CD8-positive, alpha-beta memory T cell (primary cell): Measurements from ENCODE around the gene RPEL1. TPM values are rescaled to one million over a fixed set of nuclear protein-coding genes. Genes with fewer than 3 reads are reported as not detected.

Experiments
- CTCF ChIA-PET: fragments of 350-600 bp; sonication (Branson Sonifier 250); formaldehyde crosslinking; loops from one replicate; lab custom pipeline; 2021; ENCODE audit warnings: antibody characterized with exemption; lab: Charles Lee
- POLR2A ChIA-PET: fragments of 350-600 bp; sonication (Branson Sonifier 250); formaldehyde crosslinking; loops from one replicate; lab custom pipeline; 2021; ENCODE audit warnings: antibody characterized with exemption; lab: Charles Lee
- DNase-seq, 5 donors: peaks; one replicate each; pipeline versions ENCODE4 v3.0.0 to v3.0.0-alpha.2; 2020 to 2022; ENCODE audit warnings: mixed read lengths in 1 of 5
- H3K27ac ChIP-seq: one replicate; pipeline ENCODE4 v1.7.0; 2013; ENCODE audit warnings: low read depth, mild to moderate bottlenecking, low read length, moderate library complexity
- H3K27me3 ChIP-seq: 2 replicates; pipeline ENCODE4 v1.7.0; 2013; ENCODE audit warnings: low read length, mild to moderate bottlenecking; ENCODE audit not compliant: insufficient read depth, poor library complexity, severe bottlenecking
- H3K36me3 ChIP-seq: 2 replicates; pipeline ENCODE4 v1.7.0; 2013; ENCODE audit warnings: mild to moderate bottlenecking, low read length, moderate library complexity; ENCODE audit not compliant: insufficient read depth
- H3K4me1 ChIP-seq: 2 replicates; pipeline ENCODE4 v1.7.0; 2013; ENCODE audit warnings: mild to moderate bottlenecking, low read length, moderate library complexity; ENCODE audit not compliant: insufficient read depth
- H3K4me3 ChIP-seq: 2 replicates; pipeline ENCODE4 v1.7.0; 2013; ENCODE audit warnings: mild to moderate bottlenecking, low read length
- H3K9me3 ChIP-seq: 2 replicates; pipeline ENCODE4 v1.7.0; 2013; ENCODE audit warnings: mild to moderate bottlenecking, low read length
- H3K27ac Mint-ChIP-seq, 8 donors: one replicate each; pipeline ENCODE4 v1.8.0; 2020 to 2021; ENCODE audit warnings: mixed read lengths in 8 of 8, mild to moderate bottlenecking in 6 of 8, inconsistent platforms in 3 of 8, moderate library complexity in 3 of 8
- H3K27me3 Mint-ChIP-seq, 2 donors: one replicate each; pipeline ENCODE4 v1.8.0; 2020 to 2021; ENCODE audit warnings: mixed read lengths in 2 of 2, mild to moderate bottlenecking in 1 of 2, moderate library complexity in 1 of 2
- H3K36me3 Mint-ChIP-seq, 3 donors: one replicate each; pipeline ENCODE4 v1.8.0; 2020 to 2021; ENCODE audit warnings: mixed read lengths in 3 of 3, inconsistent platforms in 1 of 3, mild to moderate bottlenecking in 1 of 3
- H3K4me1 Mint-ChIP-seq, 3 donors: one replicate each; pipeline ENCODE4 v1.8.0; 2020 to 2021; ENCODE audit warnings: mixed read lengths in 3 of 3, inconsistent platforms in 1 of 3, mild to moderate bottlenecking in 1 of 3
- H3K4me3 Mint-ChIP-seq, 7 donors: one replicate each; pipeline ENCODE4 v1.8.0; 2020 to 2021; ENCODE audit warnings: mixed read lengths in 7 of 7, mild to moderate bottlenecking in 6 of 7, moderate library complexity in 4 of 7, inconsistent platforms in 2 of 7
- H3K9me3 Mint-ChIP-seq, 5 donors: one replicate each; pipeline ENCODE4 v1.8.0; 2020 to 2022; ENCODE audit warnings: mixed read lengths in 5 of 5, mild to moderate bottlenecking in 3 of 5, moderate library complexity in 2 of 5, inconsistent platforms in 1 of 5
- polyA plus RNA-seq: library from polyadenylated mRNA; unstranded; fragments of 300-500 nt; fragmentation: Illumina TruSeq; gene quantifications from one replicate; pipeline ENCODE4 v1.2.3, GENCODE V29; 2021
- total RNA-seq, 2 experiments: library from RNA; stranded (reverse); gene quantifications; one replicate each; pipeline ENCODE4 v1.2.3, GENCODE V29; 2021

RPEL1 gene
- total and polyA plus RNA-seq, 3 experiments from 2014 or later, result not detected

- H3K27me3 ChIP-seq, result no peaks in the 10 kb centered on the region
- no peak overlapping the region for H3K4me3 Mint-ChIP-seq
- no peaks in the 10 kb centered on the region for H3K9me3 Mint-ChIP-seq
- H3K27ac ChIP-seq, result no peak overlapping the region
- DNase-seq, result no peak
- H3K36me3 Mint-ChIP-seq, result no peaks in the 10 kb centered on the region
- no peaks in the 10 kb centered on the region for H3K36me3 ChIP-seq
- peak overlapping the region in 3 of 8 donors; percentile 14 to 33 (median 18) for H3K27ac Mint-ChIP-seq
- POLR2A ChIA-PET, result no interaction called here
- H3K4me1 Mint-ChIP-seq, result peaks cover 5 to 7% (median 5%) of the 10 kb centered on the region in 3 donors
- no peaks in the 10 kb centered on the region for H3K4me1 ChIP-seq
- H3K9me3 ChIP-seq, result no peaks in the 10 kb centered on the region
- no peaks in the 10 kb centered on the region for H3K27me3 Mint-ChIP-seq
- H3K4me3 ChIP-seq, result no peak overlapping the region
- CTCF ChIA-PET, result interaction anchor here (0.7 to 1.5 kb wide), 2 partner anchors 10 to 321 kb away, joined by 3 read pairs; partner anchors contain the start of gene CNNM2
These were observed 7.0 kb upstream of the RPEL1 start for GRCh38 chr10:103238506-103239252.

GRCh38 chr10:103241262-103242011 is 4.2 kb upstream of the RPEL1 start:
- H3K4me3 Mint-ChIP-seq, result no peak overlapping the region
- DNase-seq, result no peak
- H3K4me3 ChIP-seq, result no peak overlapping the region
- no peak overlapping the region for H3K27ac Mint-ChIP-seq
- POLR2A ChIA-PET, result no interaction called here
- CTCF ChIA-PET, result interaction anchor here (2.1 kb wide), 1 partner anchor 324 kb away, joined by 9 read pairs; the partner anchor contains the start of gene CNNM2
- H3K9me3 Mint-ChIP-seq, result no peaks in the 10 kb centered on the region
- H3K27me3 ChIP-seq, result no peaks in the 10 kb centered on the region
- no peaks in the 10 kb centered on the region for H3K36me3 Mint-ChIP-seq
- no peaks in the 10 kb centered on the region for H3K4me1 ChIP-seq
- H3K4me1 Mint-ChIP-seq, result peaks cover 5 to 13% (median 7%) of the 10 kb centered on the region in 3 donors
- H3K9me3 ChIP-seq, result no peaks in the 10 kb centered on the region
- no peaks in the 10 kb centered on the region for H3K36me3 ChIP-seq
- H3K27me3 Mint-ChIP-seq, result peaks cover 0 to 12% of the 10 kb centered on the region in 2 donors
- H3K27ac ChIP-seq, result no peak overlapping the region

- Histone ChIP-seq H3K4me3 (no peak overlapping the region), H3K27me3 (no peaks in the 10 kb centered on the region), H3K4me1 (no peaks in the 10 kb centered on the region), H3K27ac (no peak overlapping the region), H3K36me3 (no peaks in the 10 kb centered on the region), H3K9me3 (no peaks in the 10 kb centered on the region)
- no peaks in the 10 kb centered on the region for H3K36me3 Mint-ChIP-seq
- H3K4me1 Mint-ChIP-seq, result peaks cover 5 to 13% (median 7%) of the 10 kb centered on the region in 3 donors
- H3K4me3 Mint-ChIP-seq, result peak overlapping the region in 1 of 7 donors; percentile 38
- peaks cover 7 to 20% of the 10 kb centered on the region in 2 donors for H3K27me3 Mint-ChIP-seq
- H3K9me3 Mint-ChIP-seq, result peaks cover 0 to 1% (median 0%) of the 10 kb centered on the region in 5 donors
- peak; percentile 33 to 74 (median 44) for DNase-seq
- ChIA-PET CTCF (interaction anchor here (1.0 to 3.0 kb wide), 7 partner anchors 9 to 409 kb away, joined by 3 to 21 read pairs (median 5); partner anchors contain the start of genes CNNM2, CYP17A1 and NT5C2), POLR2A (interaction anchor here (1.0 kb wide), 1 partner anchor 327 kb away, joined by 5 read pairs; the partner anchor contains the start of gene CNNM2)
- no peak overlapping the region for H3K27ac Mint-ChIP-seq
These were observed 918 bp upstream of the RPEL1 start for GRCh38 chr10:103244666-103245271.

GRCh38 chr10:103246324-103246723 is 637 bp downstream of the RPEL1 start:
- Histone ChIP-seq H3K4me1 (no peaks in the 10 kb centered on the region), H3K27me3 (no peaks in the 10 kb centered on the region), H3K27ac (no peak overlapping the region), H3K4me3 (no peak overlapping the region), H3K9me3 (no peaks in the 10 kb centered on the region), H3K36me3 (no peaks in the 10 kb centered on the region)
- Mint-ChIP-seq H3K4me3 (no peak overlapping the region), H3K9me3 (peaks cover 0 to 4% (median 0%) of the 10 kb centered on the region in 5 donors), H3K4me1 (peaks cover 0 to 6% (median 3%) of the 10 kb centered on the region in 3 donors), H3K27ac (peak overlapping the region in 1 of 8 donors; percentile 76), H3K27me3 (peaks cover 10 to 20% of the 10 kb centered on the region in 2 donors), H3K36me3 (no peaks in the 10 kb centered on the region)
- ChIA-PET CTCF (no interaction called here), POLR2A (no interaction called here)
- no peak for DNase-seq

- Histone ChIP-seq H3K27me3 (no peaks in the 10 kb centered on the region), H3K27ac (no peak overlapping the region), H3K36me3 (no peaks in the 10 kb centered on the region), H3K4me3 (no peak overlapping the region), H3K4me1 (no peaks in the 10 kb centered on the region), H3K9me3 (no peaks in the 10 kb centered on the region)
- Mint-ChIP-seq H3K36me3 (peaks cover 0 to 5% (median 0%) of the 10 kb centered on the region in 3 donors), H3K27ac (no peak overlapping the region), H3K4me1 (no peaks in the 10 kb centered on the region), H3K27me3 (peaks cover 3 to 5% of the 10 kb centered on the region in 2 donors), H3K9me3 (peaks cover 0 to 8% (median 3%) of the 10 kb centered on the region in 5 donors), H3K4me3 (no peak overlapping the region)
- no peak for DNase-seq
- ChIA-PET CTCF (no interaction called here), POLR2A (no interaction called here)
These were observed 8.4 kb downstream of the RPEL1 start for GRCh38 chr10:103254113-103254512.

- peaks cover 0 to 9% (median 0%) of the 10 kb centered on the region in 3 donors for H3K36me3 Mint-ChIP-seq
- H3K9me3 ChIP-seq, result no peaks in the 10 kb centered on the region
- no peak overlapping the region for H3K4me3 Mint-ChIP-seq
- peaks cover 3 to 9% of the 10 kb centered on the region in 2 donors for H3K27me3 Mint-ChIP-seq
- no peak overlapping the region for H3K27ac Mint-ChIP-seq
- ChIA-PET CTCF (no interaction called here), POLR2A (no interaction called here)
- no peak overlapping the region for H3K27ac ChIP-seq
- no peaks in the 10 kb centered on the region for H3K4me1 ChIP-seq
- H3K4me1 Mint-ChIP-seq, result no peaks in the 10 kb centered on the region
- no peak overlapping the region for H3K4me3 ChIP-seq
- DNase-seq, result no peak
- H3K36me3 ChIP-seq, result no peaks in the 10 kb centered on the region
- peaks cover 0 to 13% (median 4%) of the 10 kb centered on the region in 5 donors for H3K9me3 Mint-ChIP-seq
- H3K27me3 ChIP-seq, result no peaks in the 10 kb centered on the region
These were observed 9.0 kb downstream of the RPEL1 start for GRCh38 chr10:103254538-103255325.

- H3K36me3 ChIP-seq, result no peaks in the 10 kb centered on the region
- no peaks in the 10 kb centered on the region for H3K9me3 ChIP-seq
- no peak overlapping the region for H3K27ac ChIP-seq
- Mint-ChIP-seq H3K9me3 (peaks cover 0 to 15% (median 9%) of the 10 kb centered on the region in 5 donors), H3K4me3 (no peak overlapping the region), H3K4me1 (no peaks in the 10 kb centered on the region), H3K27me3 (peaks cover 0 to 21% of the 10 kb centered on the region in 2 donors), H3K27ac (no peak overlapping the region), H3K36me3 (peaks cover 0 to 21% (median 0%) of the 10 kb centered on the region in 3 donors)
- no peak overlapping the region for H3K4me3 ChIP-seq
- H3K4me1 ChIP-seq, result no peaks in the 10 kb centered on the region
- no peak for DNase-seq
- POLR2A ChIA-PET, result no interaction called here
- no peaks in the 10 kb centered on the region for H3K27me3 ChIP-seq
- CTCF ChIA-PET, result no interaction called here
These were observed 10.9 kb downstream of the RPEL1 start for GRCh38 chr10:103256613-103257012.
